Caco-2 (cell line): ENCODE measurements around the gene MTCL3.

ENCODE experiments used
- BruUV-seq: library from RNA; stranded (reverse); fragments of 400-500 nt; replicated peaks from 2 replicates; lab custom pipeline; 2021; lab: Mats Ljungman, UMichigan
- CTCF ChIA-PET: fragments of 300-600 bp; sonication (Branson Sonifier 250); formaldehyde crosslinking; loops from one replicate; lab custom pipeline; 2022; ENCODE audit warnings: antibody characterized with exemption; lab: Charles Lee
- POLR2A ChIA-PET: fragments of 300-600 bp; sonication (Branson Sonifier 250); formaldehyde crosslinking; loops from one replicate; lab custom pipeline; 2022; ENCODE audit warnings: antibody characterized with exemption; lab: Charles Lee
- DNase-seq, 2 experiments: peaks; one replicate each; pipeline versions ENCODE4 v3.0.0 to v3.0.0-alpha.2; 2020 to 2022
- H3K27me3 ChIP-seq: replicated peaks from 2 replicates; pipeline ENCODE4 v1.6.0; 2011; ENCODE audit warnings: low read length; ENCODE audit not compliant: control insufficient read depth, insufficient read depth
- H3K36me3 ChIP-seq: 2 replicates; pipeline ENCODE4 v1.5.1; 2011; ENCODE audit warnings: low read length; ENCODE audit not compliant: control insufficient read depth, insufficient read depth
- H3K4me1 ChIP-seq: fragments of 250-450 bp; sonication (Bioruptor Pico); 2 replicates; pipeline ENCODE4 v1.5.1; 2020; ENCODE audit warnings: mild to moderate bottlenecking
- H3K4me3 ChIP-seq: 2 replicates; pipeline ENCODE4 v1.5.1; 2011; ENCODE audit warnings: low read depth, mild to moderate bottlenecking, control low read depth, low read length
- H3K9me3 ChIP-seq: fragments of 250-450 bp; sonication (Bioruptor Pico); 2 replicates; pipeline ENCODE4 v1.5.1; 2020; ENCODE audit warnings: mild to moderate bottlenecking, moderate library complexity
- H3K27ac Mint-ChIP-seq: one replicate; pipeline ENCODE4 v1.8.0; 2022; ENCODE audit warnings: mixed read lengths; ENCODE audit not compliant: unreplicated experiment
- H3K27me3 Mint-ChIP-seq: one replicate; pipeline ENCODE4 v1.8.0; 2022; ENCODE audit warnings: mixed read lengths; ENCODE audit not compliant: insufficient read depth, unreplicated experiment
- H3K36me3 Mint-ChIP-seq: one replicate; pipeline ENCODE4 v1.8.0; 2022; ENCODE audit warnings: mild to moderate bottlenecking, mixed read lengths; ENCODE audit not compliant: insufficient read depth, unreplicated experiment
- H3K4me1 Mint-ChIP-seq: one replicate; pipeline ENCODE4 v1.8.0; 2022; ENCODE audit warnings: low read depth, mixed read lengths; ENCODE audit not compliant: unreplicated experiment
- H3K4me3 Mint-ChIP-seq: one replicate; pipeline ENCODE4 v1.8.0; 2022; ENCODE audit warnings: mild to moderate bottlenecking, moderate library complexity, mixed read lengths; ENCODE audit not compliant: unreplicated experiment
- H3K9me3 Mint-ChIP-seq: one replicate; pipeline ENCODE4 v1.8.0; 2022; ENCODE audit warnings: mixed read lengths; ENCODE audit not compliant: unreplicated experiment
- CTCF ChIP-seq, 2 experiments: fragments of 200-600 bp in 1 of 2; IDR thresholded peaks; 1 replicate in 1 of 2; 2 replicates in 1 of 2; pipeline versions ENCODE4 v1.5.1 to v1.8.0; 2011 to 2022; ENCODE audit warnings: antibody characterized with exemption in 1 of 2, control low read depth in 1 of 2, inconsistent platforms in 1 of 2, low read depth in 1 of 2, low read length in 1 of 2, mild to moderate bottlenecking in 1 of 2, moderate library complexity in 1 of 2; ENCODE audit not compliant: insufficient read depth in 1 of 2, severe bottlenecking in 1 of 2, unreplicated experiment in 1 of 2
- intact Hi-C: fragments of 100-400 bp; cut with micrococcal nuclease; formaldehyde crosslinking; loops from one replicate; pipeline ENCODE4 v1.10.0; 2022; ENCODE audit not compliant: unreplicated experiment

The MTCL3 gene

GRCh38 chr6:127468936-127469335 lies 50.2 kb downstream of the MTCL3 start:
- ChIA-PET POLR2A (no interaction called here), CTCF (no interaction called here)
- Histone ChIP-seq H3K4me1 (no peaks in the 10 kb centered on the region), H3K4me3 (no peak overlapping the region), H3K9me3 (no peaks in the 10 kb centered on the region), H3K27me3 (no peaks in the 10 kb centered on the region), H3K36me3 (no peaks in the 10 kb centered on the region)
- TF ChIP-seq CTCF (IDR thresholded peaks at IDR 0.05; ENCODE audit: insufficient read depth in 1 of 2, low read depth in 1 of 2, low read length in 1 of 2, severe bottlenecking in 1 of 2, unreplicated experiment in 1 of 2) = no peak
- peaks cover 3% of the 10 kb centered on the region for H3K27me3 Mint-ChIP-seq
- H3K36me3 Mint-ChIP-seq = no peaks in the 10 kb centered on the region
- no TSS peak for BruUV-seq
- intact Hi-C loops = no loop called here
- no peaks in the 10 kb centered on the region for H3K9me3 Mint-ChIP-seq
- no peaks in the 10 kb centered on the region for H3K4me1 Mint-ChIP-seq
- no peak overlapping the region for H3K27ac Mint-ChIP-seq
- DNase-seq = no peak
- no peak overlapping the region for H3K4me3 Mint-ChIP-seq

GRCh38 chr6:127466416-127466815 lies 52.7 kb downstream of the MTCL3 start:
- no peak overlapping the region for H3K4me3 ChIP-seq
- Mint-ChIP-seq H3K4me3 (no peak overlapping the region), H3K27ac (no peak overlapping the region), H3K9me3 (no peaks in the 10 kb centered on the region), H3K27me3 (no peaks in the 10 kb centered on the region), H3K36me3 (no peaks in the 10 kb centered on the region), H3K4me1 (no peaks in the 10 kb centered on the region)
- intact Hi-C loops = no loop called here
- TF ChIP-seq CTCF (IDR thresholded peaks at IDR 0.05; ENCODE audit: insufficient read depth in 1 of 2, low read depth in 1 of 2, low read length in 1 of 2, severe bottlenecking in 1 of 2, unreplicated experiment in 1 of 2) = no peak
- DNase-seq = no peak
- no peaks in the 10 kb centered on the region for H3K9me3 ChIP-seq
- BruUV-seq = no TSS peak
- POLR2A ChIA-PET = no interaction called here
- CTCF ChIA-PET = interaction anchor here (0.7 kb wide), 1 partner anchor 80 kb away, joined by 3 read pairs; no protein-coding TSS in a partner anchor
- H3K27me3 ChIP-seq = no peaks in the 10 kb centered on the region
- H3K36me3 ChIP-seq = no peaks in the 10 kb centered on the region
- no peaks in the 10 kb centered on the region for H3K4me1 ChIP-seq

GRCh38 chr6:127464881-127465459 lies 54.2 kb downstream of the MTCL3 start:
- Histone ChIP-seq H3K4me3 (no peak overlapping the region), H3K36me3 (no peaks in the 10 kb centered on the region), H3K4me1 (no peaks in the 10 kb centered on the region), H3K27me3 (no peaks in the 10 kb centered on the region), H3K9me3 (no peaks in the 10 kb centered on the region)
- Mint-ChIP-seq H3K36me3 (no peaks in the 10 kb centered on the region), H3K9me3 (no peaks in the 10 kb centered on the region), H3K4me3 (no peak overlapping the region), H3K27ac (no peak overlapping the region), H3K4me1 (no peaks in the 10 kb centered on the region), H3K27me3 (no peaks in the 10 kb centered on the region)
- CTCF ChIA-PET = no interaction called here
- peak; percentile 74 to 93 for TF ChIP-seq CTCF (IDR thresholded peaks at IDR 0.05; ENCODE audit: insufficient read depth in 1 of 2, low read depth in 1 of 2, low read length in 1 of 2, severe bottlenecking in 1 of 2, unreplicated experiment in 1 of 2)
- POLR2A ChIA-PET = no interaction called here
- intact Hi-C loops = loop anchor here (1.0 to 2.0 kb wide), 5 partner anchors 74 to 225 kb away; no protein-coding TSS in a partner anchor
- BruUV-seq = no TSS peak
- DNase-seq = peak; percentile 65 to 68
